Measurements from ENCODE around the gene KCNN4.

The KCNN4 gene

GRCh38 chr19:43749152-43749551 is 31.6 kb downstream of the KCNN4 start:
- no peak overlapping the region for H3K4me2 ChIP-seq (ENCODE audit: low read depth, low read length, poor library complexity, severe bottlenecking)
- H2AFZ ChIP-seq (ENCODE audit: low read length), result no peak overlapping the region
- H4K20me1 ChIP-seq (ENCODE audit: insufficient read depth, low read length, poor library complexity, severe bottlenecking), result peaks cover 20% of the 10 kb centered on the region
- H3K36me3 ChIP-seq (ENCODE audit: insufficient read depth, low read length), result peaks cover 55% of the 10 kb centered on the region; the same call in 1 of the 2 replicates
- no peak overlapping the region for H3K9ac ChIP-seq (ENCODE audit: low read depth, low read length, poor library complexity, severe bottlenecking)
- no peaks in the 10 kb centered on the region for H3K27me3 ChIP-seq (ENCODE audit: insufficient read depth, low read length, poor library complexity, severe bottlenecking)
- H3K79me2 ChIP-seq (ENCODE audit: insufficient read depth, low read length), result peaks cover 31% of the 10 kb centered on the region
- no peaks in the 10 kb centered on the region for H3F3A ChIP-seq (ENCODE audit: low read depth)
- TF ChIP-seq EZH2phosphoT487 (IDR thresholded peaks at IDR 0.05; ENCODE audit: borderline replicate concordance), result no peak
- TF ChIP-seq, protein P1, sequence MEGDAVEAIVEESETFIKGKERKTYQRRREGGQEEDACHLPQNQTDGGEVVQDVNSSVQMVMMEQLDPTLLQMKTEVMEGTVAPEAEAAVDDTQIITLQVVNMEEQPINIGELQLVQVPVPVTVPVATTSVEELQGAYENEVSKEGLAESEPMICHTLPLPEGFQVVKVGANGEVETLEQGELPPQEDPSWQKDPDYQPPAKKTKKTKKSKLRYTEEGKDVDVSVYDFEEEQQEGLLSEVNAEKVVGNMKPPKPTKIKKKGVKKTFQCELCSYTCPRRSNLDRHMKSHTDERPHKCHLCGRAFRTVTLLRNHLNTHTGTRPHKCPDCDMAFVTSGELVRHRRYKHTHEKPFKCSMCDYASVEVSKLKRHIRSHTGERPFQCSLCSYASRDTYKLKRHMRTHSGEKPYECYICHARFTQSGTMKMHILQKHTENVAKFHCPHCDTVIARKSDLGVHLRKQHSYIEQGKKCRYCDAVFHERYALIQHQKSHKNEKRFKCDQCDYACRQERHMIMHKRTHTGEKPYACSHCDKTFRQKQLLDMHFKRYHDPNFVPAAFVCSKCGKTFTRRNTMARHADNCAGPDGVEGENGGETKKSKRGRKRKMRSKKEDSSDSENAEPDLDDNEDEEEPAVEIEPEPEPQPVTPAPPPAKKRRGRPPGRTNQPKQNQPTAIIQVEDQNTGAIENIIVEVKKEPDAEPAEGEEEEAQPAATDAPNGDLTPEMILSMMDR (conservative IDR thresholded peaks at IDR 0.05; ENCODE audit: low read length), result no peak
- no peaks in the 10 kb centered on the region for H3K9me3 ChIP-seq (ENCODE audit: insufficient read depth, low read depth, low read length)
- H3K4me3 ChIP-seq (ENCODE audit: low read length, poor library complexity, severe bottlenecking), result no peak overlapping the region
- no peaks in the 10 kb centered on the region for H3K9me2 ChIP-seq (replicated peaks; ENCODE audit: low read depth, low read length)
- peaks cover 13% of the 10 kb centered on the region for H3K4me1 ChIP-seq (ENCODE audit: insufficient read depth, low read length, poor library complexity, severe bottlenecking)

GRCh38 chr19:43748685-43749084 is 32.1 kb downstream of the KCNN4 start:
- TF ChIP-seq, protein P1 (conservative IDR thresholded peaks at IDR 0.05; ENCODE audit: low read length), result no peak
- TF ChIP-seq EZH2phosphoT487 (IDR thresholded peaks at IDR 0.05; ENCODE audit: borderline replicate concordance), result no peak
- no peaks in the 10 kb centered on the region for H3F3A ChIP-seq (ENCODE audit: low read depth)
- H3K36me3 ChIP-seq (ENCODE audit: insufficient read depth, low read length), result peaks cover 55% of the 10 kb centered on the region; the same call in 1 of the 2 replicates
- H3K27me3 ChIP-seq (ENCODE audit: insufficient read depth, low read length, poor library complexity, severe bottlenecking), result no peaks in the 10 kb centered on the region
- no peak overlapping the region for H3K4me2 ChIP-seq (ENCODE audit: low read depth, low read length, poor library complexity, severe bottlenecking)
- H3K9me3 ChIP-seq (ENCODE audit: insufficient read depth, low read depth, low read length), result no peaks in the 10 kb centered on the region
- peaks cover 16% of the 10 kb centered on the region for H4K20me1 ChIP-seq (ENCODE audit: insufficient read depth, low read length, poor library complexity, severe bottlenecking)
- H2AFZ ChIP-seq (ENCODE audit: low read length), result no peak overlapping the region
- H3K9ac ChIP-seq (ENCODE audit: low read depth, low read length, poor library complexity, severe bottlenecking), result peak overlapping the region; percentile 12
- no peak overlapping the region for H3K4me3 ChIP-seq (ENCODE audit: low read length, poor library complexity, severe bottlenecking)
- no peaks in the 10 kb centered on the region for H3K9me2 ChIP-seq (replicated peaks; ENCODE audit: low read depth, low read length)
- H3K79me2 ChIP-seq (ENCODE audit: insufficient read depth, low read length), result peaks cover 26% of the 10 kb centered on the region
- peaks cover 13% of the 10 kb centered on the region for H3K4me1 ChIP-seq (ENCODE audit: insufficient read depth, low read length, poor library complexity, severe bottlenecking)

DNA sequence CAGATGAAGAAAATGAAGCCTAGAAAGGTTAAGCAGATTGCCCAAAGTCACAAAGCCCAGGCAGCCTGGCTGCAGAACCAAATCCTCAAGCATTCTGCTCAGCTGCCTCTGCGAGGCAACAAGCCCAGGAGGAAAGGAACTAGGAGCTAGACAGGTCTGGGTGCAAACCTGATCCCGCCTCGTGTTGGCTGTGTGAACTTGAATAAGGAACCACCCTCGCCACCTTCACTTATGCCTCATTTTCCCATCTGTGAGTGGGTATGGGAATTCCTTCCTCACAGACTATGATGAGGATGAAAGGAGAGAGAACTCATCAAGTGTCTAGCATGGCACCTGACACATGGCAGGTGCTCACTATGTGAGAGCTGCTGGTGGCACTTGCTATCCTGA is 32.6 kb downstream of the KCNN4 start:
- peaks cover 21% of the 10 kb centered on the region for H3K79me2 ChIP-seq (ENCODE audit: insufficient read depth, low read length)
- H3K36me3 ChIP-seq (ENCODE audit: insufficient read depth, low read length), result peaks cover 57% of the 10 kb centered on the region; the same call in 1 of the 2 replicates
- peaks cover 10% of the 10 kb centered on the region for H3K4me1 ChIP-seq (ENCODE audit: insufficient read depth, low read length, poor library complexity, severe bottlenecking)
- no peak overlapping the region for H3K4me3 ChIP-seq (ENCODE audit: low read length, poor library complexity, severe bottlenecking)
- no peaks in the 10 kb centered on the region for H3F3A ChIP-seq (ENCODE audit: low read depth)
- H3K9me3 ChIP-seq (ENCODE audit: insufficient read depth, low read depth, low read length), result no peaks in the 10 kb centered on the region
- no peak for TF ChIP-seq EZH2phosphoT487 (IDR thresholded peaks at IDR 0.05; ENCODE audit: borderline replicate concordance)
- H3K27me3 ChIP-seq (ENCODE audit: insufficient read depth, low read length, poor library complexity, severe bottlenecking), result no peaks in the 10 kb centered on the region
- H3K9ac ChIP-seq (ENCODE audit: low read depth, low read length, poor library complexity, severe bottlenecking), result peak overlapping the region; percentile 12
- no peak overlapping the region for H2AFZ ChIP-seq (ENCODE audit: low read length)
- peaks cover 11% of the 10 kb centered on the region for H4K20me1 ChIP-seq (ENCODE audit: insufficient read depth, low read length, poor library complexity, severe bottlenecking)
- H3K4me2 ChIP-seq (ENCODE audit: low read depth, low read length, poor library complexity, severe bottlenecking), result no peak overlapping the region
- H3K9me2 ChIP-seq (replicated peaks; ENCODE audit: low read depth, low read length), result no peaks in the 10 kb centered on the region

DNA sequence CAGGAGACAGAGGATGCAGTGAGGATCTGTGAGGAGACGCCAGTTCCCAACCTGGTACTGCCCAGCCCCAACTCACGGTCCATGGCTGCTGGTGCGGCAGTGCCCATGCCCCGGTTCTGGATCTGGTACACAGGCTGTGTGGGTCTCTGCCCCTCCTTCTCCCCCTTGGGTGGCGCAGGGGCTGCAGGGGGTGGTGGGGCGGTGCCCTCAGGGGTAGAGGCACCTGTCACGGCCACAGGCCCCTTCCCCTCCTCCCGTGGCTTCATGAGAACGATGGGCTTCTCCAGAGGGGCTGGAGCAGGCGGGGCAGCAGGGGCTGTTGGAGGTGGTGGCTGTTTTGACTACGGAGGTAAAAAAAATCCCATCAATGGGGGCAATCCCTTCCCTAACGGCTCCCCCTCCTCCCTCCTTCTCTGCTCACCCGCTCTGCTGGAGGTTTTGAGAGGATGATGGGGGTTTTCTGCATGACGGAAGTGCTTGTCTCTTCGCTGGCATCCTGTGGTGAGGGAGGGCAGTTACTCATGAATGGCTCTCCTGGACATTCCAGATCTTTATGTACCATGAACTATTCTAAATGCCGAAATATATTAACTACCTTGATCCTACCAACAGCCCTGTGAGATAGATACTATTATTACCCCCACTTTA is 33.1 kb downstream of the KCNN4 start:
- H3K27me3 ChIP-seq (ENCODE audit: insufficient read depth, low read length, poor library complexity, severe bottlenecking), result no peaks in the 10 kb centered on the region
- peak overlapping the region; percentile 12 for H3K9ac ChIP-seq (ENCODE audit: low read depth, low read length, poor library complexity, severe bottlenecking)
- peaks cover 6% of the 10 kb centered on the region for H4K20me1 ChIP-seq (ENCODE audit: insufficient read depth, low read length, poor library complexity, severe bottlenecking)
- no peaks in the 10 kb centered on the region for H3K9me3 ChIP-seq (ENCODE audit: insufficient read depth, low read depth, low read length)
- H3K9me2 ChIP-seq (replicated peaks; ENCODE audit: low read depth, low read length), result no peaks in the 10 kb centered on the region
- H3F3A ChIP-seq (ENCODE audit: low read depth), result no peaks in the 10 kb centered on the region
- TF ChIP-seq, protein P1 (conservative IDR thresholded peaks at IDR 0.05; ENCODE audit: low read length), result no peak
- no peak for TF ChIP-seq EZH2phosphoT487 (IDR thresholded peaks at IDR 0.05; ENCODE audit: borderline replicate concordance)
- peaks cover 6% of the 10 kb centered on the region for H3K4me1 ChIP-seq (ENCODE audit: insufficient read depth, low read length, poor library complexity, severe bottlenecking)
- peaks cover 62% of the 10 kb centered on the region; the same call in 1 of the 2 replicates for H3K36me3 ChIP-seq (ENCODE audit: insufficient read depth, low read length)
- peaks cover 16% of the 10 kb centered on the region for H3K79me2 ChIP-seq (ENCODE audit: insufficient read depth, low read length)
- H3K4me2 ChIP-seq (ENCODE audit: low read depth, low read length, poor library complexity, severe bottlenecking), result no peak overlapping the region
- H3K4me3 ChIP-seq (ENCODE audit: low read length, poor library complexity, severe bottlenecking), result no peak overlapping the region
- no peak overlapping the region for H2AFZ ChIP-seq (ENCODE audit: low read length)

Measured in Loucy (cell line).